Stimulated activated CD8-positive, alpha-beta memory T cell treated with anti-CD3 and anti-CD28 coated beads, Interleukin-15, amount 100 ng/mL, for 4 hours (primary cell): ENCODE data around the gene HOXC6.

Experiments
- DNase-seq, 2 donors: peaks; one replicate each; pipeline ENCODE4 v3.0.0-alpha.2; 2020; ENCODE audit warnings: low read depth in 2 of 2

Gene HOXC6

GRCh38 chr12:54002278-54002914 lies 25.8 kb upstream of the HOXC6 start:
- DNase-seq, result no peak

DNA sequence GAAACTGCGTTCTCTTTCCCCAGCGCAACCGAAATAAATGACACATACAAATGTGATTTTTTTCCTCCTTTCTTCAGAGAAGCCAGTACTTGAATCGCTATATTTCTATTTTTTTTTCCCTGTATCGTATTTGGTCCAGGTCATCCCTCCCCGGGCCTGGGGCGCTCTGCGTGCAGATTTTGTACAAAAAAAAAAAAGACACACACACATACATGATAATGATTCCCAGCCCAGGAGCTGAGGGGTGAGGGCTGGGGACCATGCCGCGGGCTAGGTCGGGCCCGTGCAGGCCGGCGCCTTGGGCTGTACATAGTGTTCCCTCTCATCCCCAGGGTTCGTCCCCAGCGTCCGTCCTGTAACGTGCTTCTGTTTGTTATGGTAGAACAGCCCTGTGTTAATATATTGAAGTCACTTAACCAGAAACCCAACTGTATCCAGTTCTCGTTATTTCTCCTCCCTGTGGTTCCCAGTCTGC lies 25.3 kb upstream of the HOXC6 start:
- no peak for DNase-seq

- DNase-seq, result no peak
These were observed 24.6 kb upstream of the HOXC6 start for GRCh38 chr12:54003625-54004024.

DNA sequence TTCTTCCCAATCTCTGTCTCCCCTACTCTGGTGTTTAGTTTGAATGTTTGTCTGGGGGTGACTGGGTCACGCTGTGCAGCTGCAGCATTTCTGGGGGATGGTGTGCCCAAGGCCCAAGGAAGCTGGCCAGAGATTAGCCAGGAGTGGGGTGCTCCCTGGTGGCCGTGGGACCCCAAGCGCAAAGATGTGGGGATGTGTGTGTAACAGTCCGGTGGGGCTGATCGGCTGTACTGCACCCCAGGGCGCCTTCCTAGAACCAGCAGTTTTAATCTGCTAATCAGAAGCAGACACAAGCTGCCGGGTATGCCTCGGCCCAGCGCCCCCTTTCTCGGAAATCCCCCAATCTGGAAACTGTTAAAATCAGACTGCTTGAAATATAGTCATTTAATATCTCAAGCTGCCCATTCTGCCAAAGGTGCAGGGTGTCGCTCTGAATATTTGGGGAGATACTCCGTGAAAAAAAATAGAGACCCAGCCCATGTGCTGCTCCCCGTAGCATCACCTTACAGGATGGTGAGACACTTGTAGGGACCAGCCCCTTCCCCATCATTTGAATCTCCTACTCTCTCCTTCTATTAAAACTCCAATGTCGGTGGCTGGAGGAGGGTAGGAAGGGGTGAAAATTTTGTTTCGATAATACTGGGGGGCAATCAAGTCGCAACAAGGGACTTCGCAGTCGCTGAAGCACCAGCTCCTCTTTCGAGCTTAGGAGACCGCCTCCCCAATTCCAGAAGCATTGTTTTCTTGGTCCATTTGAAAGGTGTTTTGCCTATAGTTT lies 24.0 kb upstream of the HOXC6 start:
- DNase-seq, result no peak

DNA sequence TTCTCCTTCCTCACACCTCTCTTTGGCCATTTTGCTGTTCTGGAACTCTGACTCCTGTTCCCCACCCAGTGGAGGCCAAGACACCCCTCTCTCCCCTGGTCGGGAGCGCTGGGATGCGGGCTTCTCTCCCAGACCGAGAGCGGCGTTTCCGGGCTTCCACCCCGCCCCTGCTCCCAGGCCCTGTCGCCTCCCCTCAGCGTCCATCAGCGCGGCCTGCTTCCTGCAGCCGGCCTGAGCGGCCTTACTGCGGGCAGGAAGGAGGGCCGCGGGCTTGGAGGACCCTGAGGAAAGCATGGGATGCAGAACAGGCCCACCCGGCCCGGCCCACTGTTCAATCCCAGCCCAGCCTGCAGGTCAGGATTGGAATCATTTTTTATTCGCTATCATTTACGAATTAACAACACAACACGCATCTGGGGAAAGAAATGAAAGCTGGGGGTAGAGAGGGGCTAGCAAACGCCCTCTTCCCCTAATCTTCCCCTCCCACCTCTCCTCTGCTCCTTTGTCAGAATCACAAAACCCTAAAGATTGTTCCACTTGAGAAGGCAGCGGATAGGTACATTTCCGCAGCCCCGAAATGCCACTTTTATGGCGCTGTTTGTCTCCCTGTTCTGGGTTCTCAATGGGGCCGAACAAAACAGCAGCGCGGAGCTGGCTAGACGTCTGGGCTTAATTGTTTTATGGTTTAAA lies 23.3 kb upstream of the HOXC6 start:
- no peak for DNase-seq

GRCh38 chr12:54005531-54005852 lies 22.7 kb upstream of the HOXC6 start:
- no peak for DNase-seq

DNA sequence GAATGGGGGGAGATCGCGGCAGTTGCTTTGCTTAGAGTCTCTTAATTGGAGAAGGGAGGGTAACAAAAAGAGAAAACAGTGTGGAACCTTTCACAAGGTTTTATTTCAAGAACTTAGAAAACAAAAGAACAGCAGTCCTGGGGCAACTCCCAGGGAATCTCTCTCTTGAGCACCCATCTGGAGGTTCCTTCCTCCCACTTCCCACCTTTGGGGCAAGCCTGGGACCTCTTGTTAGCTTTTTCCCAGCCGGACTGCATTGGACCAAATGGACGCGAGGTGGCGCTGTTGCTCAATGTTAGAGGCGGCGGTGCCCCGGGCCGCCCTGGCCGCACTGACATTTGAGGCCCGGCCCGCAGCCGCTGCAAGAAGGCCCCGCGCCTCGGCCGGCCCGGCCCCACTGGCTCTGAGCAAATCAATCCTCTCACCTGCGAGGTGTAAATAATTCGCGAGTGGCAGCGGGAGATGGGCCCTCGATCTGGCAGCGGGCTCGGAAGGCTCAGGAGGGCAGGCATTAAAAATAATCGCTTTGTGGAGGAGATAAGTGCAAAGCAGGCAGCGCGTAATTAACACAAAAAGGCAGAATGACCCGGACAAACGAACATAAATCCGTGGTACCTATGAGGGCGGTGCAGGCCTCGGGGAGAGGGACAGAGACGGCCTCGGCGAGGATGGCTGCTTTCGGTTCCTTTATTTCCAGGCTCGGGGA lies 22.2 kb upstream of the HOXC6 start:
- DNase-seq, result peak; percentile 52 to 55

DNA sequence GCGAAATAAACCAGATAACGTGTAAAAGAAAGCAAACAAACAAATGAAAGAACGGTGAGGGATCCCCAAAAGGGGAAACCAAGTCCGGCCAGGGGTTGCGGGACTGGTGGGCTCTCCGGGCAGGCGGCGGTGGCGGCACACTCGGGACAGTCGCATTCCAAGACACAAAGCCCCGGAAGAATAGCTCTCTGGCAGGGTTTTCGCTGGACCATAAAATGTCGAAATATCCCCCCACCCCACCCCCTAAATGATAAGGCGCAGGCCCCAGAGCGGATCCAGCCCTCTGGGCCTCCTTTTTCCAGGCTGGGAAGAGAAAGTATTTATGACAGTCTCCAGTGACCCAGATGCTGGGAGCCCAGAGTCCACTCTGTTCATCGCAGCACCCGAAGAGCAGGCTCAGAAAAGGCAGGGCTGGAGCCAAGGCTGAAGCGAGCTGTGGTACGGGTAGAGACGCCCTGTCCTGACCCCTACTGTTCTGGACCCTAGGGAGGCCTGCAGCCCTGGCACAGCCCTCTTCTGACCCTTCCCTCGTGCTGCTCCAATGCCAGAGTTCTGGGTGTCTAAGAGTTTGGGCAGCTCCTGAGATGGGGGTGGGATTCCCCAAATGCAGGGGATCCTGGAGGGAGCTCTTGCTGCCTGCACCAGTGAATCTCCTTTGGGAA lies 21.6 kb upstream of the HOXC6 start:
- DNase-seq, result no peak

DNA sequence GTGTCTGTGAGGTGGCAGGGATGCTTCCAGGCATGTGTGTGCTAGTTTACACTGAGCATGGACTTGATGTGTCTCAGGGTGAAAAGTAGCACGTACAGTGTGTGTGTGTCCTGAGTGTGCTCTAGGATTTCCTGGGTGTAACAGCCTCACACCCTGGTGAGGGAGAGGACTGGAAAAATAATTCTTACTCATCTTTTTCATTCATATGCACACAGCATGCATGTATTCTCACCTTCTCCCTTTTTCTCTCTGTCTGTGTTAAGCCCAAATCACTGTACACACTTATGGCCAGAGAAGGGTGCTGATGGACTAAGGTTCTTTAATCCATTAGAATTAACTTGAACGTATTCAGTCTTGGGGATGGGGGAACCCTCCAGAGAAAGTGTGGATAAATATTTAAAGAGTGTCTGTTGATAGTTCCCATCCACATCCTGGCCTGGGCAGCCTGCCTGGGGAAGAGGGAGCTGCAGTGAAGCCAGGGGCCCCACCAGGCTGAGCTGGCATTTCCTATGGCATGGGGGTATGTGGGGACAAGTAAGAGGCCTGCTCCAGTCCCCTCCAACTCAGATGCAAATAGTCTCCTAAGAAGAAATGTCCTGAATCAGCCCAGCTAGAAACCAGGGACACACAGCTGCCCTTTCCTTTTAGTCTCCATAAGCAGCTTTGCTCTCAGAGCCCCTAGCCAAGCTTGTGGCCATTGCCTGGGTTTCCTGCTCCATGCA lies 20.5 kb upstream of the HOXC6 start:
- no peak for DNase-seq

- no peak for DNase-seq
These were observed 20.0 kb upstream of the HOXC6 start for GRCh38 chr12:54008260-54008552.

- no peak for DNase-seq
These were observed 18.8 kb upstream of the HOXC6 start for GRCh38 chr12:54009171-54010052.

DNA sequence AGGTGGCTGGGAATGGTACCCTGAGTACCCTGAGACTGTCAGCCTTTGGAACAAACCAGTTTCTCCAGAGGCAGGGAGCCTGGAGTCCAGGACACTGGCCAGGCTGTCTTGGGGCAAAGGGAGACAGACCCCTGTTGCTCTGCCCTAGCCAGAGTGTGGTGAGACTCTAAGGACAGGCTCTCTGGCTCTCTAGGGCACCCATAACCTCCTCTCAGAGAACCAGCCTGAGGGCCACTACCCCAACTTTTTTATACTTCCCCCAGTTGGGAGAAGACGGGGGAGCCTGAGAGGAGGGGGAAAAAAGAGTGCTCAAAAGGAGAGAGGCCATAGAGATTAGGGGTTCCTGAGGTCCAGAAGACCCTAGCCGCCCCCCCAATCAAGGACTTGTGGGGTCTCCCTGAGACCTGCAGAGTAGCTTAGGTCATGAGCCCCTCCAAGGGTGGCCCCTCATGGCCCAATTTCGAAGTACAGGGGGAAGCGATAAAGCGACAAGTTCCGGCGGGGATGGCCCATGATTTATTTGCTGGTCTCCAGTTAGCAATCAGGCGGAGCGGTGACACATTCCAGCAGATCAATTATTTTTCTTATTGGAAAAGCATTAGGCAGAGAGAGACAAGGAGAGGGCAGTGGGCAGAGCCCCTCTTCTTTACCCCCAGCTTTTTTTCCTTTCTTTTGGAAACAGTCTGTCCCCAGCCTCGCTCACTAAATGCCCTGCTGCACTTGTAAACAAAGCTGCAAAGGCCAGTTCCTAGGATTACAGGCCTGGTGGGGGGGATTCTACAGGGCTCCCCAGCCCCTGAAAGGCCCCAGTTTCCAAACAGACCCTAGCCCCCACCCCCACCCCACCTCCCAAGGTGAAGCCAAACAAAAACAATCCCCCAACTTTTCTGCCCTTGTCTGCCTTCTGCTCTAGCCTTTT lies 17.9 kb upstream of the HOXC6 start:
- no peak for DNase-seq

- DNase-seq, result no peak
These were observed 17.1 kb upstream of the HOXC6 start for GRCh38 chr12:54010972-54011664.

DNA sequence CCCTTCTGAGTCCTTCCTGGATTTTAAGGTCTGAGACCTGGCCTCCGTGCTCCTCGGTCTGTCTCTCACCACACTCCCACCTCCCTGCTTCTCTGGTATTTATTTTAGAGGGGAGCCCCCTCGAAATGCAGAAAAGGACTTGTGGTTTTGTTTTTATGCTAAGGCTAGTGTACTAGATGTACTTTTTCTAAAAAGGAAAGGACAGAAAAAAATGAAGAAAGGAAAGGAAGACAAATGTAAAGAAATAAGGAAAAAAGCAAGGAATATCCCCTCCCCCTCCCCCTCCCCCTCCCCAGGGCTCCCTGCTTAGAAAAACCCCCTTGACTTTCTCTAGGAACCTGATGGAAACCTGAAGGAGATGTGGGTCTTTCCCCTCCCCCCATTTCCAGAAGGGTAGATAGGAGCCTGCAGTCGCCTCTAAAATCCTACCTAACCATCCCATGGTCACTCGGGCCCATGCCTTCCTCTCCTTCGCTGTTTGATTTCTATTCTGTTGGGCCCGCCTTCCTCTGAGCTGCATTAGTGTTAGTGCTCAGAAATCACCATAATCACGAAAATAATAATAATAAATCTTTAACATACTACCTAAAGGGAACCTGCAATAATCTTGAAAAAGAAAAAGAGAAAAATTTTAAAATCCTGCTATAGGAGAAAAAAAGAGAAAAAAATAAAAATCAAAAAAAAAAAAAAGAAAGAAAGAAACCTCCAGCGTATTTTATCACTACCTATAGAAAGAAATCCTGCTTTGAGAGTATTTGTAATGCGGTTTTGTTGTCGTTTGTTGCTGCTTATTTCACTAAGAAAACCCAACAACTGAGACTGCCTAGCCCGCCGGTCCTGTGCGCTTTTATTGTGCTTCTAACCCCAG lies 16.3 kb upstream of the HOXC6 start:
- DNase-seq, result no peak

DNA sequence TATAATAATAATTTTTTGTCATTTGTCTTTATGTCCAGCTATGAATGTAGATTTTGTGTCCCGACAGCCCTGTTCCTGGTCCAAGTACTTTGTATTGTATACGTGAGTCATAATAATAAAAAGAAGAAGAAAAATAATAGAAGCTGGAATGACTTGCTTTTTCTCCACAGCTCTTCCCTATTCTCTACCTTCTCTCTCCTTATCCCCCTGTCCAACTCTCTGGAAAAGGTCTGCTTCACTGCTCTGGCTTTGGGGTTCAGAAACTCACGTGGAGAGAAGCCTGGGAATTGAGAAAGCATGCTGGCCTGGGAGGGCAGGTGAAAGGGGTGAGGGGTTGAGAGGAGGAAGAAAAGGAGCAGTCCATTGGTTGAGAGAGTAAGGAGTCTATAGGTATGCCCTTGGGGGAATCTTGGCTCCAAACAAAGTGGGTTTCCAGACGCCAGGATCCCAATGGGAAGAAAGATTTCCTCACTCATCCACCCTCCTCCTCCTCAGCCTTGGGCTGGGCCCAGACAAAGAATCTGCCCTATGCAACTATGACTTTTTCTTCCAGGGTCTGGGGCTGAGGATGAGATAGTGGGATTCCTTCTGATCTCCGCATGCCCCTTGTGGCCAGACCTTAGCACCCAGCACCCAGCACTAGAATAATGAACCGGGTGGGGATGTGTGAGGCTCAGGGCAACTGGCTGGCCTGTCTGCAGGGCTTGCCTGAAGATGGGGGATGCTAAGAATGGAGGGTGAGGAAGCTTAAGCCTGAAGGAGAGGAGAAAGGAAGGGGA lies 15.4 kb upstream of the HOXC6 start:
- DNase-seq, result no peak

DNA sequence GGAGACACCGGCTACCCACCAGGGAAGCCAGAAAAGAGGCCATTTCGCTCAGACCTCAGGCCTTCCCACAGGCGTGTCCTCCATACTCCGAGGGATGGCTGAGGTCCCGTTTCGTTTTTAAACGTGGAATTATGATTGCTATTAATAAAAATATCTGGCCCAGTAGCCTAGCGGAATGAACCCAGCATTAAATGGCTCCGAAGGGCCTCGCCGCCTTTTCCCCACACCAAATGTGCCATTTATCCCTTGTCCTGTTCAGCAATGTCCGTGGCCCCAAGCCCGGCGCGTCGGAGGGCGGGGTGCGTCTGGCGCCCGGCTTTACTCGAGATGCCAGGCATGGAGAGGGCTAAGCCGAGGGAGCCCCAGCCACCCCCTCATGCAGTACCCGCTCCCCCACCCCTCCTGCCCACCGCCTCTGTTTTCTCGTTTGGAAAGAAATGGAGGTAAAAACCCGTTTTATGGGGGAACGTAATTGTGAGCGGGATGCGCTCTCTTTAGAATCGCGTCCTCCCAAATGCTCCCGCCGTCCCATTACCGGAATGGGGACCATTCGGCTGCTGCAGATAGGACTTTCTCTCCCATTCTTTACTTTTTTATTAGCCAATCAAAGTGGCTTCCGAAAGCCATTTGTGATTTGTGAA lies 13.7 kb upstream of the HOXC6 start:
- no peak for DNase-seq
